Breast epithelium (tissue), 4 donors: ENCODE results near the gene JMJD8. TPM values are rescaled to one million over a fixed set of nuclear protein-coding genes. Genes with fewer than 3 reads are reported as not detected.

Experiments used
- DNase-seq, 2 donors: peaks; one replicate each; pipeline ENCODE4 v3.0.0-alpha.2; 2019; ENCODE audit warnings: low spot score in 2 of 2
- H3K27ac ChIP-seq, 2 donors: fragments of 200-600 bp; sonication (generic) in 1 of 2; one replicate each; pipeline ENCODE4 v1.5.1; 2016 to 2019; ENCODE audit warnings: mild to moderate bottlenecking in 1 of 2
- H3K27me3 ChIP-seq, 2 donors: fragments of 200-600 bp; sonication (generic) in 1 of 2; one replicate each; pipeline versions ENCODE4 v1.5.1 to v1.6.0; 2017 to 2019; ENCODE audit warnings: control low read depth in 1 of 2, mild to moderate bottlenecking in 1 of 2
- H3K36me3 ChIP-seq: fragments of 200-600 bp; one replicate; pipeline ENCODE4 v1.5.1; 2019
- H3K4me1 ChIP-seq, 2 donors: fragments of 200-600 bp; sonication (generic); one replicate each; pipeline ENCODE4 v1.5.1; 2016 to 2019; ENCODE audit warnings: control low read depth in 1 of 2
- H3K4me3 ChIP-seq, 3 donors: fragments of 200-600 bp; sonication (generic); 1 replicate in 2 of 3; 2 replicates in 1 of 3; pipeline ENCODE4 v1.5.1; 2016 to 2019; ENCODE audit warnings: mild to moderate bottlenecking in 3 of 3, moderate library complexity in 2 of 3
- H3K9me3 ChIP-seq, 2 donors: fragments of 200-600 bp; sonication (generic) in 1 of 2; one replicate each; pipeline ENCODE4 v1.5.1; 2016 to 2019; ENCODE audit warnings: control low read depth in 1 of 2
- CTCF ChIP-seq, 3 donors: fragments of 450-650 bp; IDR thresholded peaks; one replicate each; pipeline ENCODE4 v1.5.1; 2016 to 2017; ENCODE audit warnings: antibody characterized with exemption in 3 of 3, mild to moderate bottlenecking in 3 of 3, moderate library complexity in 3 of 3
- POLR2A ChIP-seq: fragments of 450-650 bp; IDR thresholded peaks from one replicate; pipeline ENCODE4 v1.6.1; 2016; ENCODE audit warnings: antibody characterized with exemption, mild to moderate bottlenecking, moderate library complexity
- POLR2AphosphoS5 ChIP-seq, 3 donors: sonication (generic); formaldehyde crosslinking; IDR thresholded peaks; one replicate each; pipeline ENCODE4 v1.6.1; 2017; ENCODE audit warnings: antibody characterized with exemption in 3 of 3
- intact Hi-C: fragments of 100-400 bp; cut with DNase I; formaldehyde crosslinking; loops from one replicate; pipeline ENCODE4 v1.15.1; 2023; ENCODE audit warnings: low total_unique reads
- total RNA-seq, 3 donors: library from RNA; depleted of rRNA; stranded (reverse); fragments of >200 nt; gene quantifications; one replicate each; pipeline ENCODE4 v1.1.0, GENCODE V29; 2016

JMJD8 gene
- total RNA-seq, 3 donors from 2014 or later = 67.2 to 83.4 (median 67.5) TPM

DNA sequence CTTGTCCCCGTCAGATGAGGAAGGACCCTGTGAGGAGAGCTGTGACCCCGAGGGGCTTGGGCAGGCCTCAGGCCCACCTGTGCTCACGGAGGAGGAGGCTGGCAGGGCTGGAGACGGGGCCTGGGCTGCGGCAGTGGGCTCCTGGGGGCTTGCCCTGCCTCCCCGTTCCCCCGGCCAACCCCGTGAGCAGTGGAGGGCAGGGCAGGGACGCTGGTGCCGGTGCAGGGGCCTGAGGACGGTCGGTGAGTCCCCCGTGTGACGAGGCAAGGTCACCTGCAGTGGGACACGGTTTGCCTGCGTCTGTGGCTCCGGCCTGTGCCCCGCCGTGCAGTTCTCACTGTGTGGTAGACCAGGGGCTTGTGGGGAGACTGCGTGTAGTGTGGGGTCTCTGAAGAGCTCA, 24.5 kb downstream of the JMJD8 start:
- H3K36me3 ChIP-seq = no peaks in the 10 kb centered on the region
- H3K27me3 ChIP-seq = no peaks in the 10 kb centered on the region
- H3K4me1 ChIP-seq = peaks cover 0 to 6% of the 10 kb centered on the region in 2 donors
- DNase-seq = no peak
- intact Hi-C loops = no loop called here
- H3K27ac ChIP-seq = no peak overlapping the region
- no peaks in the 10 kb centered on the region for H3K9me3 ChIP-seq
- H3K4me3 ChIP-seq = no peak overlapping the region
- TF ChIP-seq POLR2A (no peak), POLR2AphosphoS5 (IDR thresholded peaks at IDR 0.05) (no peak)

GRCh38 chr16:658679-659571, 25.2 kb downstream of the JMJD8 start:
- Histone ChIP-seq H3K4me1 (peaks cover 0 to 6% of the 10 kb centered on the region in 2 donors), H3K27ac (no peak overlapping the region), H3K27me3 (no peaks in the 10 kb centered on the region), H3K36me3 (no peaks in the 10 kb centered on the region), H3K9me3 (no peaks in the 10 kb centered on the region), H3K4me3 (no peak overlapping the region)
- intact Hi-C loops = no loop called here
- TF ChIP-seq CTCF (IDR thresholded peaks at IDR 0.05) = no peak
- TF ChIP-seq POLR2A = no peak
- no peak for TF ChIP-seq POLR2AphosphoS5 (IDR thresholded peaks at IDR 0.05)
- DNase-seq = no peak

DNA sequence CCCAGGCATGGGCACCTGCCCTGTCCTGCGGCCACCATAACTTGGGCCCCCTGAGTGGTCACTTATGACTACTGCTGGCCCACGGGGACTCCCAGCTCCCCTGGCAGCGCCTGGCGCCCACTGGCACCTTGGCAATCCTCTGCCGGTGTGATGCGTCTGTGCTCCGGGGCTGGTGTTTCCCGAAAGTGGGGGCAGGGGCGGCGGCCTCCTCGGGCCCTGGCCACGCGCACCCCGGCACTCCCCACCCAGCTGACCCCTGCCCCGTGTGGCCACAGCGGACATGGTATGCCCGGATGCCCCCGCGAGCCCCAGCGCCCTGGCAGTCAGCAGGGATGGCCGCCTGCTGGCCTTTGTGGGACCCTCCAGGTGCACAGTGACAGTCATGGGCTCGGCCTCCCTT, 26.6 kb downstream of the JMJD8 start:
- DNase-seq = no peak
- no peaks in the 10 kb centered on the region for H3K9me3 ChIP-seq
- no peak overlapping the region for H3K27ac ChIP-seq
- intact Hi-C loops = no loop called here
- H3K4me1 ChIP-seq = peaks cover 0 to 6% of the 10 kb centered on the region in 2 donors
- no peak overlapping the region for H3K4me3 ChIP-seq
- no peaks in the 10 kb centered on the region for H3K36me3 ChIP-seq
- TF ChIP-seq POLR2A = no peak
- no peak for TF ChIP-seq CTCF (IDR thresholded peaks at IDR 0.05)
- no peaks in the 10 kb centered on the region for H3K27me3 ChIP-seq

DNA sequence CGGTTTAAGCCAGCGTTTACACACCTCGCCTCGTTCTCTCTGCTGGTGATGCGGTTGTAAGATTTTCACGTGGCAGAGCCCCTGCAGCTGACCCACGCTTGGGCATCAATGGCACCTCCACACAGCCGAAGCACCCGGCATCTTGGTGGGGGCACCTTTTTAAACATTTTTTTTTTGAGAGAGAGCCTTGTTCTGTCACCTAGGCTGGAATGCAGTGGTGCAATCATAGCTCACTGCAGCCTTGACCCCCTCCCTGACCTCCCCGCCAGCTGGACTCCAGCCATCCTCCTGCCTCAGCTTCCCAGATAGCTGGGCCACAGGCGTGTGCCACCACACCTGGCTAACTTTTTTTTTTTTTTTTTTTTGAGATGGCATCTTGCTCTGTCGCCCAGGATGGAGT, 30.1 kb downstream of the JMJD8 start:
- H3K27me3 ChIP-seq = no peaks in the 10 kb centered on the region
- no peak overlapping the region for H3K27ac ChIP-seq
- intact Hi-C loops = no loop called here
- no peak for DNase-seq
- H3K9me3 ChIP-seq = no peaks in the 10 kb centered on the region
- no peaks in the 10 kb centered on the region for H3K36me3 ChIP-seq
- TF ChIP-seq POLR2AphosphoS5 (IDR thresholded peaks at IDR 0.05) = no peak
- no peak overlapping the region for H3K4me3 ChIP-seq
- H3K4me1 ChIP-seq = peaks cover 8 to 9% of the 10 kb centered on the region in 2 donors

GRCh38 chr16:652454-653305, 31.5 kb downstream of the JMJD8 start:
- Histone ChIP-seq H3K4me3 (no peak overlapping the region), H3K4me1 (peaks cover 12 to 18% of the 10 kb centered on the region in 2 donors), H3K36me3 (no peaks in the 10 kb centered on the region), H3K27me3 (no peaks in the 10 kb centered on the region), H3K27ac (no peak overlapping the region), H3K9me3 (no peaks in the 10 kb centered on the region)
- TF ChIP-seq POLR2AphosphoS5 (IDR thresholded peaks at IDR 0.05) (no peak), CTCF (IDR thresholded peaks at IDR 0.05) (no peak), POLR2A (no peak)
- DNase-seq = no peak
- intact Hi-C loops = no loop called here

- intact Hi-C loops = no loop called here
- DNase-seq = no peak
- TF ChIP-seq POLR2AphosphoS5 (IDR thresholded peaks at IDR 0.05) (no peak), CTCF (IDR thresholded peaks at IDR 0.05) (no peak), POLR2A (no peak)
- Histone ChIP-seq H3K4me3 (no peak overlapping the region), H3K9me3 (no peaks in the 10 kb centered on the region), H3K36me3 (no peaks in the 10 kb centered on the region), H3K27ac (no peak overlapping the region), H3K27me3 (no peaks in the 10 kb centered on the region), H3K4me1 (peaks cover 12 to 26% of the 10 kb centered on the region in 2 donors)
These were observed 32.3 kb downstream of the JMJD8 start for GRCh38 chr16:651844-652243.
